SW480 (cell line): ENCODE measurements around the gene SCAANT1.

Experiments used
- DNase-seq: peaks from one replicate; pipeline ENCODE4 v3.0.0-alpha.2; 2016; ENCODE audit warnings: low spot score

The SCAANT1 gene

DNA sequence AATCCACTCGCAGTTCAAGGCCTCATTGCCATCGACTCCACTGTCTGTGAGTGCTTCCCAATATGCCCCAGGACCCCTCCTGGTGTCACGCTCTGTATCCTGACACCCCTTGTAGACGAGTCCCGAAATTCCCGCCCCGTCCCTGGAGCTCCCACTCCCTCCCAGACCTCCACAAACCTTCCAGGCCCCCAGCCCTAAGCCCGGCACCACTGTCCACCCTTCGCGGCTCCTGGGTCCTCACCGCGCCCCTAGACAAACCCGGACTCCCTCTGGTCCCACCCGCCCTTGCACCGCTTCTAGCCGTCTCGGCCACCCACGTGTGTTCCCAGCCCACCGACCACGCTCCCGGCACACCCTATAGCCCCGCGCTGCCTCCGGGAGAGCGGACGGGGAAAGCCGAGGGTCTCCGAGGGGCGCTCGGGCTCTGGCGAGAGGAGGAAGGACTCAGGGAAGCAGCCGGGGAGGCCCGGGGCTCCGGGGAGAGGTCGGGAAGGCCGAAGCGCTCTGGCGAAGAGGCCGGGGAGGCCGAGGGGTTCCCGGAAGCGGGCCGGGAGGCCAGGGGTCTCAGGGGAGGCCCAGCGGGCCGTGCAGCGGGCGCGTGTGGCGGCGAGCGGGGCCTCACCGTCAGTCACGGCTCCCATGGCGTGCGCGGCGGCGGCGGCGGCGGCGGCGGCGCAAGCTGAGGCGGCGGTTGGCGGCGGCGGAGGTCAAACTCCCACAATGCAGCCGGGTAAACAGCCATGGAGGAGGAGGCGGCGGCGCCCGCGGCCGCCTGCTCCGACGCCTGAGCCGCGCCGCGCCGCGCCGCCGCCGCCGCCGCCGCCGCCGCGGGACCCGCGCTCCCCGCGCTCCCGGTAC lies 48.8 kb downstream of the SCAANT1 start, which contains the start of the genes ATXN7 and THOC7:
TSS of gene ATXN7 (plus strand) at position 718 of the 858 bp plus-strand sequence. CDS start 48,732 bp downstream, outside the sequence.
TSS of gene THOC7 (minus strand) at position 656 of the 858 bp plus-strand sequence. CDS start at position 641, 15 bp downstream.
- DNase-seq, result peak; percentile 57

DNA sequence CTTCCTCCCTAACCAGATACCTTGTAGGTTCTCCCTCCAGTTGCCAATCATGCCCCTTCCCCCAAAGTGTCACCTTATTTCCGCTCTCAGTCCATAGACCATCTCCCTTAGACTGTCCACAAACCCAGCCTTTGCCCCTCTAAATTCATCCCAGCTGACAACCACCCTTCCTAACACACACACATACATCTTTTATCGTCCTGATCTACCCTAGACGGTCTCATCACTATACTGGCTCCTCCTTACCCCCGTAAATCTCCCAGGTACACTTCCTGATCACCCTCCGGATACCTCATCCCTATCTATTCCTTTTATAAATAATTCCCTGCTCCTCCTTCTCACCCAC lies 49.4 kb downstream of the SCAANT1 start:
- DNase-seq, result peak; percentile 39
